Lower lobe of right lung (tissue), 2 donors: Measurements from ENCODE around the gene ITPRIPL1. TPM values are rescaled to one million over a fixed set of nuclear protein-coding genes. Genes with fewer than 3 reads are reported as not detected.

ENCODE experiments used
- ATAC-seq, 2 donors: fragments of 200-7000 bp; cut with Tn5 transposase; one replicate each; pipeline ENCODE4 v1.9.1; 2020 to 2022; ENCODE audit warnings: mild to moderate bottlenecking in 2 of 2, moderate library complexity in 2 of 2
- DNase-seq: peaks from one replicate; pipeline ENCODE4 v3.0.0-alpha.2; 2020
- H3K27ac ChIP-seq: fragments of 200-600 bp; one replicate; pipeline ENCODE4 v1.8.0; 2022
- H3K27me3 ChIP-seq: fragments of 200-600 bp; one replicate; pipeline ENCODE4 v1.8.0; 2022; ENCODE audit warnings: low read depth
- H3K36me3 ChIP-seq: fragments of 200-600 bp; one replicate; pipeline ENCODE4 v1.8.0; 2022; ENCODE audit warnings: mild to moderate bottlenecking
- H3K4me1 ChIP-seq: fragments of 200-600 bp; one replicate; pipeline ENCODE4 v1.8.0; 2022
- H3K4me3 ChIP-seq: fragments of 200-600 bp; one replicate; pipeline ENCODE4 v1.8.0; 2022; ENCODE audit warnings: mild to moderate bottlenecking
- H3K9me3 ChIP-seq: fragments of 200-600 bp; one replicate; pipeline ENCODE4 v1.8.0; 2022
- CTCF ChIP-seq: fragments of 200-600 bp; IDR thresholded peaks from one replicate; pipeline ENCODE4 v1.8.0; 2022; ENCODE audit warnings: antibody characterized with exemption, mild to moderate bottlenecking
- intact Hi-C: fragments of 100-400 bp; cut with DNase I; formaldehyde crosslinking; loops from one replicate; pipeline ENCODE4 v1.11.0; 2022
- total RNA-seq: library from RNA; stranded (reverse); fragmentation: NEBNext Ultra II Directional; extraction: Animal tissue kit (Norgen Biotek cat#: 25700); gene quantifications from one replicate; pipeline ENCODE4 v1.2.1, GENCODE V29; 2021
- donor health status: DM: no; HTN: yes; CAD: no; lungs with severe emphysema.

ITPRIPL1 gene
- total RNA-seq, 1 donor from 2014 or later, result 1.9 TPM

GRCh38 chr2:96374211-96374951 lies 49.3 kb downstream of the ITPRIPL1 start:
- no peak for TF ChIP-seq CTCF
- no peak for DNase-seq
- Histone ChIP-seq H3K36me3 (no peaks in the 10 kb centered on the region), H3K4me3 (no peak overlapping the region), H3K27ac (no peak overlapping the region), H3K9me3 (peaks cover 6% of the 10 kb centered on the region), H3K4me1 (peaks cover 8% of the 10 kb centered on the region), H3K27me3 (no peaks in the 10 kb centered on the region)
- no peak for ATAC-seq
- intact Hi-C loops, result no loop called here

Other genes with a start within 250 kb of the ITPRIPL1 start
- gene ADRA2B, start 208.7 kb upstream of the ITPRIPL1 start, total RNA-seq, result 0.32 TPM
- not detected for gene ASTL, start 186.8 kb upstream of the ITPRIPL1 start, total RNA-seq
- gene DUSP2, start 179.9 kb upstream of the ITPRIPL1 start, total RNA-seq, result 5.5 TPM
- 147 TPM for gene STARD7, start 116.5 kb upstream of the ITPRIPL1 start, total RNA-seq
- 77.4 TPM for gene TMEM127, start 59.3 kb upstream of the ITPRIPL1 start, total RNA-seq
- 62.3 TPM for gene CIAO1, start 59.1 kb upstream of the ITPRIPL1 start, total RNA-seq
- gene SNRNP200, start 19.8 kb upstream of the ITPRIPL1 start, total RNA-seq, result 95.3 TPM
- gene NCAPH, start 10.4 kb downstream of the ITPRIPL1 start, total RNA-seq, result 1.2 TPM
- gene NEURL3, start 180.0 kb downstream of the ITPRIPL1 start, total RNA-seq, result 0.27 TPM
- 27.7 TPM for gene ARID5A, start 211.4 kb downstream of the ITPRIPL1 start, total RNA-seq